Measurements from ENCODE around the gene PSMB11.
"Not testable (repeated sequence)": the region's sequence is repeated elsewhere in the genome, so short reads cannot be mapped to it uniquely, and the experiment has no call there.

Gene PSMB11, protein sequence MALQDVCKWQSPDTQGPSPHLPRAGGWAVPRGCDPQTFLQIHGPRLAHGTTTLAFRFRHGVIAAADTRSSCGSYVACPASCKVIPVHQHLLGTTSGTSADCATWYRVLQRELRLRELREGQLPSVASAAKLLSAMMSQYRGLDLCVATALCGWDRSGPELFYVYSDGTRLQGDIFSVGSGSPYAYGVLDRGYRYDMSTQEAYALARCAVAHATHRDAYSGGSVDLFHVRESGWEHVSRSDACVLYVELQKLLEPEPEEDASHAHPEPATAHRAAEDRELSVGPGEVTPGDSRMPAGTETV

GRCh38 chr14:23042162-23042965 is at the start of gene PSMB11:
Gene PSMB11 (plus strand): TSS chr14:23042212. CDS start chr14:23042226, 14 bp downstream.
- FAIRE-seq, result no peak

DNA sequence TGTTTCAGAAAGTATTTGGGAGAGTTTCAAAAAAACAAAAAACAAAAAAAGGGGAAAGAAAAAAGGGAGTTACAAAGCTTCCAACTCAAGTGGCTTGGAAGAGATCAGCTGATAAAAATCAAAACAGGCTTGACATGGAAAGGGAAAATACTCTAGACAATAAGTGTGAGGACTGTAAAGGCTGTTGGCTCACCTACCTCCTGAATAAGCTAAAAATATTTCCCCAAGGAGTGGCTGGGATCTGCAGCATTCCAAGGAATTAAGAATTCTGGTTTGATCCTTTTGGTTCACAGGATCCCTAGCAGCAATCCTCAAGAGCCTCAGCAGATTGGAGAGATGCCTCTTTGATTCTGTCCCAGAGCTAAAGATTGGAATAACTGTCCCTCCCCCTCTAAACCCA is 48.5 kb upstream of the PSMB11 start:
- FAIRE-seq, result no peak

GRCh38 chr14:22994762-22995275 is 47.2 kb upstream of the PSMB11 start:
- FAIRE-seq, result no peak

GRCh38 chr14:22995889-22996625 is 46.0 kb upstream of the PSMB11 start:
- no peak for FAIRE-seq

- no peak for FAIRE-seq
Observed at GRCh38 chr14:22996768-22997654, 45.0 kb upstream of the PSMB11 start.

GRCh38 chr14:22997676-22998323 is 44.2 kb upstream of the PSMB11 start:
- FAIRE-seq, result no peak

- FAIRE-seq, result no peak
Observed at GRCh38 chr14:22998329-22999012, 43.5 kb upstream of the PSMB11 start.

DNA sequence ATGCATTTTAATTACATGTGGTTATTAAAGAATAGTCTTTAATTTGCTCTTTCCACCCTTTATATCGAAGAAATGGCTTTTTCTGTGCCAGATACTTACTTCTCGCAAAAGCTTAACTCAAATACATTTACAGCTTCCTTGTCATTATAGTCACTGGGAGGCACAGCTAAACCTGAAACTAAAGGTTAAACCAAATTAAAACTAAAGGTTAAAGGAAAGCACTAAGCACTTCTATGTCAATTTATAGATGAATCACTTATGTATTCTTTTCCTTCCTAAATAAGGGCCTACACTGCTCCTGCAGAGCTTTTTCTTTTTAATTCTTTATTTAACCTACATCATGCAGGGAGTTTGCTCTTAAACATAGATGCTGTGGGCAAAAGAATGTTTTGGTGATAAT is 41.2 kb upstream of the PSMB11 start:
- FAIRE-seq, result no peak

DNA sequence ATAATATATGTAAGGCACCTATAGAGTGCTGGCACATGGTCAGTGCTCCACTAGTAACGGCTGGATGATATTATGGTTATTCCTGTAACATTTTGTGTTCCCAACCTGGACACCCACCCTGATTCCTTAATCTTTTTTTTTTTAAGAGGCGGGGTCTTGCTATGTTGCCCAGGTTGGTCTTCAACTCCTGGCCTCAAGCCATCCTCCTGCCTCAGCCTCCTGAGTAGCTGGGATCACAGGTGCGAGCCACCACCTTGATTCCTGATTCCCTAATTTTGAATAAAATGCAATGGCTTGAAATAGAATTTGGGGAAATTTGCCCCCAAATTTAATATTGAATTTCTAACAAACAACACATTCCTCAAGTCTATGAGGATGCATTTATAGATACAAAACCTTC is 39.4 kb upstream of the PSMB11 start:
- no peak for FAIRE-seq

GRCh38 chr14:23004274-23004673 is 37.7 kb upstream of the PSMB11 start:
- not testable (repeated sequence) for FAIRE-seq

DNA sequence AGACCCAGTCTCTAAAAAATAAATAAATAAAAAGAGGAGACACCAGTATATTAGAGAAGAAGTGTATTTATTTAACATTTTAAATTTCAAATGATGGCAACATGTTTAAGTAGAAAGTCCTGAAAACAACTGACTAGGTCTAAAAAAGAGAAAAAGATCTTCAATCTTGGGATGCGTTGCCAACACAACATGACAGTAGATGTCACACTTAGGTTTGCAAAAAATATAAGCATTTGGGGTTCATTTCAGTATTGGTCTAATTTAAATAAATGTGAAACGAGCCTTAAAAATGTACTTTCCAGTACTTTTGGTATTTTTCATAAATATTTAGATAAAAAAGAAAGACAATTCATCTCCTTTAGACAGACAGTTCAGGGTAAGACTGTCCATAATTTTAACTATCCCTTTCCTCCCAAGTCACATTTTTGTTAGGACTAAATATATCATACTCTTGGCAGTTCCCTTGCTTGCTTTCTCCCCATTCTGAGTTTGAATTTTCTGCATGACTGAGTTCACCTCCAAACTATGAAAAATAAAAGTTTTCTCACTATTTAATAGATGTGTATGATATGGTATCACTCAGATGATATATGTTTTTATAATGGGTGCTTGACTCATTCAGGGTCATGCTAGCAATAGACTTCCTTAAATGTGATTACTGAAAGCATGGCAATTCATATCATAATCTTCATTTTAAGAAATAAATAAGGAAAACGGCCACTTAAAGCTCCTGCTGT is 36.4 kb upstream of the PSMB11 start:
- FAIRE-seq, result no peak

DNA sequence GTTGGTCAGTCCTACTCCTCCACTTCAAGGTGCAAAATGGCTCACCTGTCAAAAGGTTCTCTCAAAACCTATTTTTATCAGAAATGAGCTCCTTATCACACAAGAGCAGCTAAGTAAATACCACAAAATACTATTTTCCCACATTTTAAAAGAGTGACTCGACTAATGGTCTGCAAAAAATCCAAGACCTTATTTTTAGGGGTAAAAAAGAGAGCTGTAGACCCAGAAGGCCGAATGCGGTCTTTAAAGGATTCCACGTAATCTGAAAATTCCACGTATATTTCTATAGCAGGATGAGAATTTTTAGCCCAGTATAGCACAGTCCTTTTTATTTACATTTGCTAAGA is 35.9 kb upstream of the PSMB11 start:
- no peak for FAIRE-seq

DNA sequence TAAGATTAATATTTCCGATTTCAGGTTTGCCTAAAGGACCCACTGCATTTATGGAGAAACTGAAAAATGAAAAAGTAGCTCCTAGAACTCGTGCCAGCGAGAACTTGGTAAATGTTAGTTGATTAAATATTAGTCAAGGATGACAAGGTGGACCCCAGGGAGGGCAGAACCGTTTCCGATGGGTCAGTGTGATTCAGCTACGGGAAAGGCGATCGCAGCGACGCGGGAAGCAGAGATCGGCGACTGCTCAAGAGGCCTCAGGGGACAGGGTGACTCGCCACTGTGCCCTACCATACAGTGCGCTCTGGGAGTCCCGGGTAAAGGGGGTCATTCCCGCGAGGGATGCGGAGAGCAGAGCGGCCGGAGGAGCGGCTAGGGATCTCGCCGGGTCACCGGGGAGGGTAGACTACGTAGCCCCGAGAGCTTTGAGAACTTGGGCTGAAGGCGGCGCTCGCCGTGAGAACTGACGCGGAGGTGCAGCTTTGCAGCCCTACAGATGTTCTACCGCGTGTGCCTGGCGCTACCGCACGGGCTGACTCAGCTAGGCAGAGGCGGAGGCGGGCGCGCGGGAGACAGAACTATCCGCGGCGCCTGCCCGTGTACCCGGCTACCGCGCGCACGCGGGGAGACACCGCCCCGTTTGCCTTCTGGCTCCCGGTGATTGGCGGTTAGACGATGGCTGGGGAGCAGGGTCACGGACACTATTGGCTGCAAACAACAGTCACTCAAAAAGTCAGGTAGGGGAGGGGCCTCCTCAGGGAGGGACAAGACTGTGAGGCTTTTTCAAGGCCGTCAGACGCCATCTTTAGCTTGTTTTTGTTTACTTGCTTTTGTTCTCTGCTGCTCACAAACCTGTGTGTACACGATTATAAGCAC is 35.2 kb upstream of the PSMB11 start:
- peak; percentile 85 for FAIRE-seq

DNA sequence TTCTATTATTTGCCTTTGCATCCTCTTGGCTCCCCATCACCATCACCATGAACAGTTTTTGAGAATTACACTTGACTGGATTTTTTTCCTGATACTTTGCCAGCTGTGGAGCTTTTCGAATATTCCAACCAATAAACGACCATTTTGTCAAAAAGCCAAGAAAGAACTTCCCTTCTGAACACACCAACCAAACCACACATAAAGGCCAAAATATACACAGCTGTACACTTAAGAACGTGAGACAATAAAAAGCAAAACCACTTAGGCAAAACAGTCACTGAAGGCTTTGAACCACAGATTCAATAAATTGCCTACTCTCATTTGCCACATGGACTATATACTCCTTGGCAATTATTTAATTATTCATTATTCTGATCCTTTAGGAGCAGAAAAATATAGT is 33.2 kb upstream of the PSMB11 start:
- FAIRE-seq, result no peak

DNA sequence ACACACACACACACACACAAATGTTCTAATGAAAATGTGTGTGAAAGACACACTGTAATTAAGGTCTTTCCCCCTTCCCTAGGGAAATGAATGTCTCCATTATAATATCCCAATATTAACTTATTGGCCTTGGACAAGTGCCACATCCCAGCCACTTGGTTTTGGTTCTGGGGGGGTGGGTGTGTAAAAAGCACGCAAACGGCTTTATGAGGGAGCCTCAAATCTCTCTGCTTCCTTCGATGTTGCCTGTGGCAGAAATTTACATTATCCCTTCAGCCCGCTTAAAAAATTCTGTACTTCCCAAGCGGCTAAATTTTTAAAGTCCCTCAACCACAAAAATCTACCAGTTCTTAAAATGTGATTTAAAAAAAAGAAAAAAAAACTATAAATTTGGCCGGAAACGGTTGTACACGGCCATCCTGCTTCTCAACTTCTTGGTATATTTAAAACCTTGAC is 32.5 kb upstream of the PSMB11 start:
- no peak for FAIRE-seq

- FAIRE-seq, result no peak
Observed at GRCh38 chr14:23009939-23010726, 31.9 kb upstream of the PSMB11 start, which contains the start of gene C14orf93. Gene C14orf93 (minus strand): TSS chr14:23010143. CDS start chr14:22999023, 11,120 bp downstream.

- no peak for FAIRE-seq
Observed at GRCh38 chr14:23013054-23013748, 28.8 kb upstream of the PSMB11 start.

- FAIRE-seq, result not testable (repeated sequence)
Observed at GRCh38 chr14:23013749-23014054, 28.3 kb upstream of the PSMB11 start.
